T follicular helper cell (primary cell): ENCODE results near the gene ZWILCH.

Experiments used
- DNase-seq: peaks from one replicate; pipeline ENCODE4 v3.0.0-alpha.2; 2020; ENCODE audit warnings: low read depth

The ZWILCH gene

DNA sequence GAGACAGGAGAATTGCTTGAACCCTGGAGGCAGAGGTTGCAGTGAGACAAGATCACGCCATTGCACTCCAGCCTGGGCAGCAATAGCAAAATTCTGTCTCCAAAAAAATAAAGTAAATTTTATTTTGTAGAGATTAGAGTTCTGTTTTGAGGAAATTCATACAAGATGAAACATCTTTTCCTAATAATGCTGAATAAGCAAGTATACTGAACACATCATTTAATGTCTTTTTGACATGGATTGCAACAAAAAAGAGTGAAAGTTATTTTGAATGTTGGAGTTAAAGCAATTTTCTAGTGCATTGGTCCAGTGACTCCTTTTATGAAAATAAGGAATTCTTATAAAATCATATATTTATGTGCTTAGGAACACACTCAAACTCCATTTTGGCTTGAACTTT, 40.1 kb downstream of the ZWILCH start:
- DNase-seq = no peak

DNA sequence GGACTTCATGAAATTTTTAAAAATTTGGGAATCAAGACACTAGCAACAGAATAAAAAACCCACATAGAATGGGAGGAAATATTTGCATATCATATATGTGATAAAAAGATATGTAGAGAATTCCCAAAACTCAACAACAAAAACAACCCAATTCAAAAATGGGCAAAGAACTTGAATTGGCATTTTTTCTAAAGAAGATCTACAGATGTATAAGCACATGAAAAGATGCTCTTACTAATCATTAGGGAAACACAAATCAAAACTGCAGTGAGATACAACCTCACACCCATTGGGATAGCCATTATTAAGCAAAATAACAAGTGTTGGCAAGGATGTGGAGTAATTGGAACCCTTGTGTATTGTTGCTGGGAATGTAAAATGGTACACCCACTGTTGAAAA, 50.6 kb downstream of the ZWILCH start:
- DNase-seq = no peak

DNA sequence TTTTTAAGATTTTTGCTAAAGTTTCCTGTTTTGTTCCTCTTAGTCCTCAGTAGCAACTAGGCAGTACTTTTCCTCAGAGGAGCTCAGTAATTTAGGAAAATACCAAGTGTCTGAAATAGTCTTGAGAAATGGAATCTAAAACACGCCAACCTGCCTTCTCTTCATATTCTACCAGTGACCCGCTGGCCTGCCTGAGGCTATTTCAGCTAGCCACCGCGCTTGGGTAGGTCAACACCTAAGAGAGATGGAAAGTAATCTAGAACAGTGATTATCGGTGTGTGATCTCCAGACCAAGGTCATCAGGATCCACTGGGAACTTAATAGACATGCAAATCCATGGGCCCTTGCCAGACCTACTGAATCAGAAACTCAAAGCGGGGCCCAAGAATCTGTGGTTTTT, 53.1 kb downstream of the ZWILCH start:
- no peak for DNase-seq

DNA sequence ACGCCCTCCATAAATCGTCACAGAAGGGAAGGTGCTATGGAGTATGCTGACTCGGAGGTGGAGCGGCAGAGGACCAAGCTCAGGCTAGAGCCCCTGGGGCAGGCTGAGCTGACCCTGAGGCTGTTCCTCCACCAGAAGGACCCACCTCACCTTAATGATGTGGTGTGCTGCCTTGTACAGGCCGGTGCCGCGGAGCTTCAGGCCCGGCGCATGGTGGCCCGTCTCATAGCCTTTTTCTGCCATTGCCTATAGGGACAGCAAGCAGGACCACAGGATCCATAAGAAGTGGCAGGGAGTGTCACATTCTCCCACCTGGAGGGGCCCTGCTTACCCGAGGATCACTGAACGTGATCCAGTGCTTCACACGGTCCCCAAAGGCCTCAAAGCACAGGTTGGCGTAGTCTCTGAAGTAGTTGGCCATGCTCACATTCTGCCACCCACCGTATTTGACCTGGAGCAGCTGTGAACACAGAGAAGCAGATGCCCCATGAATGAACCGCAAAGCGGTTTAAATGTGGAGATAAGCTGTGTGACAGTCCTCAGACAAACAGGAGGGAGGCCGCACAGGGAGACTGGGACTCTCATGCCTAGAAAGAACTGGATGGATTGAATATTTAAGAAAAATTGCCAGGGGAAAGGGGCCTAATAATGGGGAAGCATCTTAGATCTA, 55.9 kb downstream of the ZWILCH start:
- DNase-seq = no peak

DNA sequence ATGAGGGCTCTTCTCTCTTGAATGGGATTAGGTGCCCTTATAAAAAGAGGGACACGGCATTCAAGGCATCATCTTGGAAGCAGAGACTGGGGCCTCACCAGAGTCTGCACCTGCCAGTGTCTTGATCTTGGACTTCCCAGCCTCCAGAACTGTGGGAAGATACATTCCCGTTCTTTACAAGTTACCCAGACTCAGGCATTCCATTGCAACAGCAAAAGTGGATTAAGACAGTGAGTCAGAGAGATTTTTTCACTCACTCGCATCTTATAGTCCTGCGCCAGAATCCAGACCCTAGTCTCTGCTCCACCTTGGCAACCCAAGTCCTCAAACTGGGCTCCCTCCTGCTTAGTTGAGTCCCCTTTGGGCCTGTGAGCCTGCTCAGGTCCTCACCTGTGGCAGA, 58.0 kb downstream of the ZWILCH start:
- DNase-seq = no peak

DNA sequence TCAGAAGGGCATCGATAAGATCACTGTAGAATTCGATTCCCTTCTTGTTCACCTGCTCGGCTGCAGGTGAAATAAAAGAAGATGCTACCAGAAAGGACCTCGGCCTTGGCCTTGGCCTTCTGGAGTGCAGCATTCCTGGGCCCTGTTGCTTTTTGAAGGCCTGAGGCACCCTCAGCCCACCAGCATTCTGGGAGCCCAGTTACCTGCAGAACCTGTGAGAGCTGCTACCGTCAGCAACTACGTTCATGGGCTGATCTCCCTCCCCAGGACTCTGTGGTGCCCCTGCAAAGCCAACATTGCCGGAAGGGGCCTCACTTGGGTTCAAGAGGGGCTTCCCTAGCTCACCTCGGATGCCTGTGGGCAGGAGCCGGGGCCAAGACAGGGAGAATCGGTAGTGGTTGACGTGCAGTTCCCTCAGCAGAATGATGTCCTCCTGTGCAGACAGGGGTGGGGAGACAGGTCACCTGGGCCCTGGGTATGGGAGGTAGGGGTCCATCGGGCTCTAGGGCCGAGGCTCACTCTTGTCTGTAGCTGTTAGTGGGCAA, 58.5 kb downstream of the ZWILCH start:
- DNase-seq = no peak

DNA sequence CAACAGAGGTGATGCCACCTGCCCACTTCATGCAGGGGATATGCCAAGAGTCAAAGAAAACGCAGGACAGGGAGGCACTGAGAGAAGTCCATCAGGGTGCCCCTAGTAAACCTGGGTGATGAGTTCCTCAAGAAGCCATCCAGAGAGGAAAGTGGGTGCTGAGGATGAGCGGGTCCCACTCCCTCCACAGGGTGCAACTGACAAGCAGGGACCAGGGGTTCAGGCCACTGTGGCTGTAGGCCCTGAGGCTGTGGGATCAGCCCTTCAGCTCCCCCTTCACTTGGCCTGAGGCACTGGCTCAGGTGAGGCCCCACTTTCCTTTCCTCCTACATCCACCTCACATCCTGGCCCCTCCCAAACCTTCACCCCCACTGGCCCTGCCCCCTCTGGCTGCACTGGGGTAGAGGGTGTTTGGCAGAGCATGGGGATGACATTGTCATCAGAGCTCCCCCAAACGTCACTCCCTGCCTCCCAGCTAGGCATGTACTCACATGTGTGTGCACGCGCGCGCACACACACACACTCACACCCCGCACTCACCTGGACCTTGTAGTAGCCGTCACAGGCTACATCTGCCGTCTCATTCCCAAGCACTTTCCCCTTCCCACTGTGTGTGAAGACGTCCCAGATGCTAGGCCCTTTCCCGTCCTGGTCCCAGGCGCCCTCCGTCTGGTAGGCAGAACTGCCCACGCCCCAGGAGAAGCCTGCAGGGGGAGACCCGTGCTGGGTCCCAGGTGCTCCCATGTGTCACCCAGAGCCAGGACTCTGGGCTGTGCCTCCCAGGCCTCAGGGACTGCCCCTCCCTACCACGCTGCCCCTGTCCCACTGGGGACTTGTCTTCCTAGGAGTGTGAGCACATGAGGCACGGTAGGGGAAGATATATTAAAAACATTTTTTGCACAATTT, 59.3 kb downstream of the ZWILCH start:
- DNase-seq = no peak

DNA sequence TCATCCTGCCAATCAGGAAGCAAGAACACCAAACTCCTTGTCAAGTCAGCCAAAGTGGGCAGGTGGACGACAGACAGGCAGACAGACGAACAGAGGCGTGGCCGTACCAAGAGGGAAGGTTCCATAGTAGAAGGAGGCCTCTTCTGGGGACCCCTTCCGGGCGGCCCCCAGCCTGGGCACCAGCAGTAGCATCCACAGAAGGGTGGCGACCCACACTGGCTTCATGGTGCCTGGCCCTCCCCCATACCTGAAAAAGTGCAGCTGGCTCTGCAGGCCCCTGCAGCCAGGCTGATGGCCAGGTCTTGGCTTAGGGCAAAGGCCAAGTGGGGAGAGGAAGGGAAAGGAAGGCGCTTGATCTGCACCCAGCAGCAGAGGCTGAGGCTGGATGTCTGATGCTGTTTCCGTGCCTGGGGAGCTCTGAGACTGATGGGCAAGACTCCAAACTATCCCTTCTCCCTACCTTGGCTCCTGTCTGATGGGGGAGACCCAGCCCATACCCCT, 60.1 kb downstream of the ZWILCH start:
- no peak for DNase-seq

DNA sequence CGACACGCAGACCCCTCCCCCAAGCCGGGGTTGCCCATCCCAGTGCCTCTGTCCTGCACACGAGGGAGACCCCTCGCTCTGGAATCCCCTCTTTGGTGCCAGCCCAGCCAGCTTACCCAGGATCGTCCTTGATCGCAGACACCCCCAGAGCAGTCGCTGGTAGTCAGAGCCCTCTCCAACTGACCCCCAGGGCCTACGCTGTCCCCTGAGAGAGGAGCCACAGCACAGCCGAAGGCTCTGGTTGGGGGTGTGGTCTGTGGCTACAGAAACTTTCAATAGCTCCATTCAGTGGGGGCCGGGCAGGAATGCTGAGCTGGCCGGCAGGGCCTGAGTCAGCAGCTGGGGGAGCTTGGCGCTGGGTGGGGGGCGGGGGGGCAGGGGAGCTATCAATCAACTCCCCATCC, 60.6 kb downstream of the ZWILCH start, which contains the start of gene LCTL:
LCTL (minus strand) TSS at position 258 of the 404 bp plus-strand sequence. CDS start 633 bp downstream, outside the sequence.
- DNase-seq = no peak

DNA sequence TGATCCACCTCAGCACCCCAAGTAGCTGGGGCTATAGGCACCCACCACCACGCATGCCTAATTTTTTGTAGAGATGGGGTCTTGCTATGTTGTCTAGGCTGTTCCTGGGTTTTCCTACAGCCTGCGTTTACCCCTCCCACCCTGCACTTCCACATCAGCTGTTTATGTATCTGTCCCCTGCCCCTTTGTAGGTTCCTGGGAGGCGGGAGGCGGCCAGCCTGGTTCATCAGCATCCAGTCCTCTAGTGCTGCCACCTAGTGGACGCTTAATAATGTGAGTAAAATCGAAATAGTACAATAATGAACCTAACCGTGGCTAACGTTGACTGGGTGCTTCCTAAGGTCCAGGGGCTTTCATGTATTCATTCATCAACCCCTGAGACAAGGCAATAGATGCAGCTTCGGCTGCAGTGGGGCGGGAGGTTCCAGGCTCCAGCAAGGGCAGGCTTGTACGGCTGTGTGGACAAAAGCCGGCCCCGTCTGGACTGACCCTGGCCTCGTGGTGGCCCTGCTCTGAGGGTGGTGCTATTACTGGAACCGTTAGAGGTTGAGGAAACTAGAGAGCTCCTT, 61.9 kb downstream of the ZWILCH start:
- DNase-seq = peak; percentile 12

DNA sequence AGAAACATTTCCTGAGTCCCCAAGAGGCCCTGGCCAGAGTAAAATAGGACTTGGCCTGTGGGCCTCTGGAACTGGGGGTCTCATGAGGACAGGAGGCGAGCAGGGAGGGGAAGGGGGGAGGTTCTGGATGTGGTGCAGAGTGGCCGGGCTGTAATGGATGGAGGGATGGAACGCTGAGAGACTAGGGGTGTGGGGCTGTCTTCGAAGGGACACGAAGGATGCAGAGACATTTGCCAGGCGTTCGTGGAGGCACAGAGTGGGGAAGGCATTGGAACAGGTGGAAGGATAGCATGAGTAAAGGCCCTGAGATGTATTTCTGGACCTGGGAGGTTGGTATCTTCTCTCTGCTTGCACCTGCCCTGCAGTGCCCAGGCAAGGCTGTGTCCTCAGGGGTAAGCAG, 62.8 kb downstream of the ZWILCH start:
- DNase-seq = no peak

DNA sequence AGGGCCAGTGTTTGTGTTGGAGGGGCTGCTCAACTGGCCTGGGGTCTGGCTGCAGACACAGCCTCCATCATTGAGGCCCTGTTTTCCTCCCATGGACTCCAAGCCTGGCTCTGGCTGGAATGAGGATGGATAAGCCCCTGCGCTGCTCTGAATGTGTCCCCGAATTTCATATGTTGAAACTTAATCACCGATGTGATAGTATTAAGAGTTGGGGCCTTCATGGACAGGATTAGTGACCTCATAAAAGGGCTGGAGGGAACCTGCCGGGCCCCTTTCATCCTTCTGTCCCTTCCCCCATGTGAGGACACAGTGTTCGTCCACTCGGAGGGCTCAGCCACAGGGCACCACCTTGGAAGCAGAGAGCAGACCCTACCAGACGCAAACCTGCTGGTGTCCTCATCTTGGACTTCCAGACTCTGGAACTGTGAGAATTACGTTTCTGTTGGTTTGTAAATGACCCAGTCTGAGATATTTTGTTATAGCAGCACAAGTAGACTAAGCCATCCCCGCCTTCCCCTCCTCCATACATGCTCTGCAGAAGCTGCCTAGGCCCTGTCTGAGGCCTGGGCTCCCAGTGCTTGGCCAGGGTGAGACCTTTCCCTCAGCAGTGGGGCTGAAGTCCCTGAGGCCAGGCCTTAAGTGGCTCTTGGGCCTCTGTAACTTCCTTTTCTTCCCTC, 64.5 kb downstream of the ZWILCH start:
- DNase-seq = no peak

DNA sequence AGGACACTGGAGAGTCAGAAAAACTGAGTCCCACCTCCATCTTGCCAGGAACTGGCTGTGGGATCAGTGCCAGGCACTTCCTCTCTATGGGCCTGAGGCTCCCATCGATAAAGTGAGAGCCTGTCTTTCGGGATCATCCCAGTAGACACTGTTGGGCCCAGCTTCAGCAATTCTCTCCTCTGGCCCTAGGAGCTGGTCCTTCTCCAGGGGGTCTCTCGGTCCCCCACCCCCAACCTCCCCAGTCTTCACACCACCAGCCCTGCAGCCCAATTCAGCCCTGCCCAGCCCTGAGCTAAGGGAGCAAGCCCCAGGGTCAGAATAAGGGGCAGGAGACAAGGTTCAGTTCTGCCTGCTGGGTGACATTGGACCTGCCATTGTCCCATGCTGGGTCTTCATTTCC, 65.2 kb downstream of the ZWILCH start:
- DNase-seq = no peak

DNA sequence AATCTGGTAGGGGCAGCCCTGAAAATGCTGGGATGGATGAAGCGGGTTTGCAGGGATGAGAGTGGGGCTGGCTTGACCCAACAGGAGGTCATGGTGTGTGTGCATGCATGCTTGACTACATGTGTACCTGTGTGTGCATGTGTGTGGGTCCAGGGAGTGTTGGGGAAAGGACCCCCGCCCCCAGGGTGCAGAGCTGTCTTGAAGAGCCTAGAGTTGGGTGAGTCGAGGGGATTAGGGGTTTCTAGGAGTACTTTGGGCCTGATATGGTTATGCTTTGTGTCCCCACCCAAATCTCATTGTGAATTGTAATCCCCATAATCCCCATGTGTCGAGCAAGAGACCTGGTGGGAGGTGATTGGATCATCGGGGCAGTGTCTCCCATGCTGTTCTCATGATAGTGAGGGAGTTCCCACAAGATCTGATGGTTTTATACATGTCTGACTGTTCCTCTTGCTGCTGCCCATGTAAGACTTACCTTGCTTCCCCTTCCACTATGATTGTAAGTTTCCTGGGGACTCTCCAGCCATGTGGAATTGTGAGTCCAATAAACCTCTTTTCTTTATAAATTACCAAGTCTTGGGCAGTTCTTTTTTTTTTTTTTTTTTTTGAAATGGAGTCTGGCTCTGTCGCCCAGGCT, 65.8 kb downstream of the ZWILCH start:
- DNase-seq = no peak

DNA sequence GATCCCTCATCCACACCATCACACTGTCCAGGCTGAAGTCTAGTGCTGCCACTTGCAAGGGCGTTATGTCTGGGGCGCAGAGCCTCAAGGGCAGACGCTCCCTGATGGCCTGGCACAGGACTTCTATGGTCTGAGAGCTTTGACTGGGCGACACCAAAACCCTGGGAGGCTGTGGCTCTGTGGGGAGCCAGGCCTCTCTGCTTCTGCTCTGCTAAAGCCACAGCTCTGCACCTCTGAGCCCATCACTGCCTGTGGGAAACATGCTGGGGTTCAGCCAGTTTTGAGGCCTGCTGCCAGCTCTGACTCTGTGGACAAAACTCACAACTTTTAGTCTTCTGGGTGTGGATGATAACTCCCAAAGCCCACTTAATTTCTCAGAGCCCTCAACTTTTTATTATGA, 67.0 kb downstream of the ZWILCH start:
- DNase-seq = no peak

DNA sequence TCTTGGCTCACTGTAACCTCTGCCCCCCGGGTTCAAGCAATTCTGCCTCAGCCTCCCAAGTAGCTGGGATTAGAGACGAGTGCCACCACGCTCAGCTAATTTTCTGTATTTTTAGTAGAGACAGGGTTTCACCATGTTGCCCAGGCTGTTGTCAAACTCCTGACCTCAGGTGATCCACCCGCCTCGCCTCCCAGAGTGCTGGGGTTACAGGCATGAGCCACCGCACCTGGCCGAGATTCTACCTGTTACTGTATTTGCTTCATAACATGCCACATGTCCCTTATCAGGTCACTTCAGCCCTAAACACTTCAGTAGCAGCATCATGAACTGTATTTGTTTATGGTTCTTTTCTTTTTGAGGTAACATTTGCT, 68.2 kb downstream of the ZWILCH start:
- no peak for DNase-seq

DNA sequence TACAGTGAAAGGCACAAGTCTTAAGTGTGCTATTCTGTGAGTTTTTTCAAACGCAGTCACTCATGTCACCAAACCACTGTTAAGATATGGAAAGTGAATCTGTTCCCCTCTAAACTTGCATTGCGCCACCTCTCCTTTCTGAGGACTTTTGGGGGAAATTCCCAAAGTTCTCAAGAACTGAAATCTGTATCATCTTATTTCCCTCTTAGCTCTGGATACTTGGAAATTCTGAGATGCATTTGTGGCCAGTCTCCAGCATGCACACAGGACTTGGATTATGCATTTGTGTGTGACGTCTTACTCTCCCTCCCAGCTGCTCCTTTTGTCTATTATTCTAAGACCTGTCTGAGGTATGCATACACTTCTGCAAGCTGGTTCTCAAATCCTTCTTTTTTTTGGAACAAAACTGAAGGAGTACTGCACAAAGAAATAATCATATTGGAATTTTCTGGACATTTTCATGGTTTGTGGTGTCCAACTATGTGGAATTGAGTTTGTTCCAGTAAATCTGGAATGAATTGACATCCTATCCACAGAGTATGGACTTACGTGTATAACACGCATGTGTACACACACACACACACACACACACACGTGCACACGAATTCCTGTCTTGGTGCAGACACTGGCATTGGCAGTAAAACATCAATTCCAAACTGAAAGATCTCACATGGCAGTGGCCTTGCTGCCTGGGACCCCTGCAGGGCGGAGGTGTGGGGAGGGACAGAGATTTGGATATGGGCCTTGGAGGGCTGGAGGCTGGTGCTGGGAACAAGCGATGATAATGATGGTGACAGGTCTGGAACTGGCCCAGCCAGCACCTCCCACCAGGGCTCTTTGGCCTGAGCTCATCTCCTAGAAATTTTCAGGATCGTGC, 68.8 kb downstream of the ZWILCH start:
- no peak for DNase-seq

DNA sequence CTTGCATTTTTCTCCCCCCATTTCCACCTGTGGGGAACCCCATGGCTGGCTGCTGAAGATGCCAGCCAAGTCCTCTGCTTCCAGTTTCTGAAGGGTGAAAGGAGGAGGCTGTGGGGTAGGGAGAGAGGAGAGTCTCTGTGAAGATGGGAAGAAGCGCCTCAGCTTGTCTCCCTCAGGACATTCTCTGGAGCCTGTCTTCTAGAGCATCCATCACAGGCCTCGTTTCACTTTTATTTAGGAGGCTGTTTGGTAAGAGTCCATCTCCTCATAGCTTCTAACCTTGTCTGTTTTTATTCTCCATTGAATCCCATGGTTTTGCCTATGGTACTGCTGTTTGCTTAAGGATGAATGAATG, 69.4 kb downstream of the ZWILCH start:
- DNase-seq = no peak

DNA sequence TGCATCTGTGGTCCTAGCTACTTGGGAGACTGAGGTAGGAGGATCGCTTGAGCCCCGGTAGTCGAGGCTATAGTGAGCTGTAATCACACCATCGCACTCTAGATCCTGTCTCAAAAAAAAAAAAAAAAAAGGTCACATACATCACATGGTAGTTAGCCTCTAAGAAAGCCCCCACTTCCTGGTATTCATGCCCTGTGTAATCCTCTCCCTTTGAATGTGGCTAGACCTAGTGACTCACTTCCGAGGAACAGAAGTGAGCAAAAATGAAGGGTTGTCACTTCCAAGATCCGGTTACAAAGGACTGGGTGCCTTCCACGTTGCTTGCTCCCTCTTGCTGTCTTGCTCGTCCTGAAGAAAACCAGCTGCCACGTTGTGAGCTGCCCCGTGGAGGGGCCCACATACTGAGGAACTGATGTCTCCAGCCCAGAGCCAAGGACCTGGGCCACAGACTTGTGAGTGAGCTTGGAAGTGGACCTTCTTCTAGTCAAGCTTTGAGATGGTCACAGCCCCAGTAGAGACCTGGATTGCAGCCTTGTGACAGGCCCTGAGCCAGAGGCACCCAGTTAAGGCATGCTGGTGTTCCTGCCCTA, 73.3 kb downstream of the ZWILCH start:
- no peak for DNase-seq

DNA sequence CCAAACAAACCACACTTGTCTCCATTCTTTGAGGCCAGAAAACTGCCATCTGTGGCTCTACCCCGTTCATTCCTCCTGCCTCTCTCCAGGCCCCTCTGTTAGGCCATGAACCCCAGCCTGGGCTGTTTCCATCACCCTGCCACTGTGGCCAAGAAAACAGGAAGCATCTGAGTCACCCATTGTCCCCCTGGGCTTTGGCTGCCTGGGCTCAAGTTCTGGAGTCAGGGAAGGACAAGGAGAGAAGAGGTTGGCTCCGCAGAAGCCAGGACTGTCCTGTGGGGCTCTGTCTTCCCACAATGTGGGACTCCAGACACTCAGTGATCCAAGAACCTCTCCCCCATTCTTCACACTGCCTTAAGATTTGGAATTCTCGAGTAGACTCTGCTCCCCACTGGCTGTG, 75.5 kb downstream of the ZWILCH start:
- DNase-seq = no peak
